IPS-NIHi7 (cell line): ENCODE data around the gene SNAPC5.
A peak's percentile ranks its signal among the peaks of the same experiment; 100 is the strongest.
"Not testable (repeated sequence)": the region's sequence is repeated elsewhere in the genome, so short reads cannot be mapped to it uniquely, and the experiment has no call there.

Experiments
- DNase-seq: peaks from one replicate; pipeline ENCODE4 v3.0.0; 2012; ENCODE audit warnings: mixed read lengths; ENCODE audit errors: extremely low spot score

Gene SNAPC5

GRCh38 chr15:66491846-66492245 is 5.7 kb downstream of the SNAPC5 start:
- DNase-seq, result no peak

- DNase-seq, result no peak
These were observed 8.3 kb downstream of the SNAPC5 start for GRCh38 chr15:66489179-66489791.

GRCh38 chr15:66488525-66488924 is 9.0 kb downstream of the SNAPC5 start:
- no peak for DNase-seq

GRCh38 chr15:66486887-66487286 is 10.7 kb downstream of the SNAPC5 start:
- no peak for DNase-seq

GRCh38 chr15:66484539-66485112 is 12.9 kb downstream of the SNAPC5 start:
- no peak for DNase-seq

- no peak for DNase-seq
These were observed 14.4 kb downstream of the SNAPC5 start for GRCh38 chr15:66483131-66483566.

- no peak for DNase-seq
These were observed 15.0 kb downstream of the SNAPC5 start for GRCh38 chr15:66482539-66482938.

- DNase-seq, result no peak
These were observed 16.3 kb downstream of the SNAPC5 start for GRCh38 chr15:66481107-66481856.

GRCh38 chr15:66480267-66480666 is 17.3 kb downstream of the SNAPC5 start:
- DNase-seq, result no peak

- no peak for DNase-seq
These were observed 20.6 kb downstream of the SNAPC5 start for GRCh38 chr15:66477011-66477410.

GRCh38 chr15:66476535-66476934 is 21.0 kb downstream of the SNAPC5 start:
- DNase-seq, result no peak

- DNase-seq, result no peak
These were observed 22.6 kb downstream of the SNAPC5 start for GRCh38 chr15:66474963-66475362.

- peak; percentile 71 for DNase-seq
These were observed 23.4 kb downstream of the SNAPC5 start for GRCh38 chr15:66474135-66474534.

GRCh38 chr15:66472176-66472999 is 25.2 kb downstream of the SNAPC5 start:
- no peak for DNase-seq

- DNase-seq, result not testable (repeated sequence)
These were observed 26.7 kb downstream of the SNAPC5 start for GRCh38 chr15:66470825-66471224.

GRCh38 chr15:66467162-66468040 is 30.2 kb downstream of the SNAPC5 start:
- not testable (repeated sequence) for DNase-seq

- not testable (repeated sequence) for DNase-seq
These were observed 32.3 kb downstream of the SNAPC5 start for GRCh38 chr15:66465294-66465693.

GRCh38 chr15:66462627-66463026 is 34.9 kb downstream of the SNAPC5 start:
- no peak for DNase-seq

GRCh38 chr15:66461917-66462316 is 35.6 kb downstream of the SNAPC5 start:
- DNase-seq, result no peak

- DNase-seq, result not testable (repeated sequence)
These were observed 36.3 kb downstream of the SNAPC5 start for GRCh38 chr15:66461294-66461693.
